Measurements from ENCODE around the gene OTOF. TPM values are rescaled to one million over a fixed set of nuclear protein-coding genes. Genes with fewer than 3 reads are reported as not detected.

The OTOF gene
- total and polyA plus RNA-seq, 4 donors, result 1.6 to 6.6 (median 5.5) TPM

DNA sequence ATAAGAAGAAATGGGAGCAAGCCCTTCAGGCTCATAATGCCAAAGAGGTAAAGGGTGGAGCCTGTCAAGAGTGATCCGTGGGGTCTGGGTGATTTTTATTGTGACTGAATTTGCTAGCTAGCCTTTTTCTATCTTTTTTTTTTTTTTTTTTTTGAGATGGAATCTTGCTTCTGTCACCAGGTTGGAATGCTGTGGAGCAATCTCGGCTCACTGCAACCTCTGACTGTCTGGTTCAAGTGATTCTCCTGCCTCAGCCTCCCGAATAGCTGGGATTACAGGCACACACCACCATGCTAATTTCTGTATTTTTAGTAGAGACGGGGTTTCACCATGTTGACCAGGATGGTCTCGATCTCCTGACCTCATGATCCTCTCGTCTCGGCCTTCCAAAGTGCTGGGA lies 47.1 kb downstream of the OTOF start:
- no peaks in the 10 kb centered on the region for H3K36me3 ChIP-seq (ENCODE audit: control insufficient read depth, insufficient read depth, low read length)
- H3K4me1 ChIP-seq (ENCODE audit: control insufficient read depth, insufficient read depth, low read length), result peaks cover 5% of the 10 kb centered on the region
- 97% methylated on average over 6 of the region's 7 CpGs for WGBS (ENCODE audit: insufficient coverage)
- H3K27ac ChIP-seq (ENCODE audit: low read depth, low read length), result no peak overlapping the region
- H3K9me3 ChIP-seq (ENCODE audit: control insufficient read depth, insufficient read depth, low read length), result no peaks in the 10 kb centered on the region
- DNase-seq (ENCODE audit: low read depth in 4 of 6, low spot score in 6 of 6), result no peak
- H3K4me3 ChIP-seq (ENCODE audit: low read depth, low read length), result no peak overlapping the region
- H3K27me3 ChIP-seq (ENCODE audit: control insufficient read depth, insufficient read depth, low read length), result no peaks in the 10 kb centered on the region

GRCh38 chr2:26429779-26430578 lies 47.9 kb downstream of the OTOF start:
- DNase-seq (ENCODE audit: low read depth in 4 of 6, low spot score in 6 of 6), result peak; percentile 9 to 82 (median 60)
- Histone ChIP-seq H3K9me3 (ENCODE audit: control insufficient read depth, insufficient read depth, low read length) (no peaks in the 10 kb centered on the region), H3K36me3 (ENCODE audit: control insufficient read depth, insufficient read depth, low read length) (no peaks in the 10 kb centered on the region), H3K4me3 (ENCODE audit: low read depth, low read length) (no peak overlapping the region), H3K27ac (ENCODE audit: low read depth, low read length) (no peak overlapping the region), H3K27me3 (ENCODE audit: control insufficient read depth, insufficient read depth, low read length) (no peaks in the 10 kb centered on the region), H3K4me1 (ENCODE audit: control insufficient read depth, insufficient read depth, low read length) (peaks cover 5% of the 10 kb centered on the region)
- WGBS (ENCODE audit: insufficient coverage), result 33% methylated on average over 5 of the region's 8 CpGs

DNA sequence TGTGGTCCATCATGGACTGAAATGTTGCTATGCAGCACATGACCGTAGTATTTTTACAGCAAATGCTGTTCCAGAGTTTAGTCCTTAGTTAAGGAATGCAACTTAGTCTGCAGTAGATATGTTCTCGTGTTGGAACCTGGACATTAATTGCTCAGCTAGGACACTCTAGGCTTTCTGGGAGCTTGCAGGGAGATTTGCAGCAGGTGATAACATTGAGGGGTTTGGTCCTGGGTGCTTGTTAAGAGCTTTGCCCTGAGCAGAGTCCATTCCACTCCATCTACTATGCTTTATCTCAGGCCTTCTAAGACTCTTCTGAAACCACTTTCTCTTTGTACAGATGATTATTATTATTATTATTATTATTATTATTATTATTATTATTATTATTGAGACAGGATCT lies 49.1 kb downstream of the OTOF start:
- H3K9me3 ChIP-seq (ENCODE audit: control insufficient read depth, insufficient read depth, low read length), result no peaks in the 10 kb centered on the region
- 100% methylated on average over 1 of the region's 2 CpGs for WGBS (ENCODE audit: insufficient coverage)
- DNase-seq (ENCODE audit: low read depth in 4 of 6, low spot score in 6 of 6), result no peak

GRCh38 chr2:26424221-26424620 lies 53.7 kb downstream of the OTOF start:
- no peak overlapping the region for H3K4me3 ChIP-seq (ENCODE audit: low read depth, low read length)
- DNase-seq (ENCODE audit: low read depth in 4 of 6, low spot score in 6 of 6), result no peak
- H3K4me1 ChIP-seq (ENCODE audit: control insufficient read depth, insufficient read depth, low read length), result peaks cover under 1% of the 10 kb centered on the region
- 88% methylated on average over 1 of the region's 3 CpGs for WGBS (ENCODE audit: insufficient coverage)
- peaks cover 3% of the 10 kb centered on the region for H3K27me3 ChIP-seq (ENCODE audit: control insufficient read depth, insufficient read depth, low read length)
- H3K27ac ChIP-seq (ENCODE audit: low read depth, low read length), result no peak overlapping the region
- H3K36me3 ChIP-seq (ENCODE audit: control insufficient read depth, insufficient read depth, low read length), result no peaks in the 10 kb centered on the region
- no peaks in the 10 kb centered on the region for H3K9me3 ChIP-seq (ENCODE audit: control insufficient read depth, insufficient read depth, low read length)

More for the DNA sequence above, 49.1 kb downstream of the OTOF start:
- no peak overlapping the region for H3K27ac ChIP-seq (ENCODE audit: low read depth, low read length)
- no peaks in the 10 kb centered on the region for H3K36me3 ChIP-seq (ENCODE audit: control insufficient read depth, insufficient read depth, low read length)
- H3K4me3 ChIP-seq (ENCODE audit: low read depth, low read length), result no peak overlapping the region
- no peaks in the 10 kb centered on the region for H3K27me3 ChIP-seq (ENCODE audit: control insufficient read depth, insufficient read depth, low read length)
- H3K4me1 ChIP-seq (ENCODE audit: control insufficient read depth, insufficient read depth, low read length), result peaks cover 5% of the 10 kb centered on the region

DNA sequence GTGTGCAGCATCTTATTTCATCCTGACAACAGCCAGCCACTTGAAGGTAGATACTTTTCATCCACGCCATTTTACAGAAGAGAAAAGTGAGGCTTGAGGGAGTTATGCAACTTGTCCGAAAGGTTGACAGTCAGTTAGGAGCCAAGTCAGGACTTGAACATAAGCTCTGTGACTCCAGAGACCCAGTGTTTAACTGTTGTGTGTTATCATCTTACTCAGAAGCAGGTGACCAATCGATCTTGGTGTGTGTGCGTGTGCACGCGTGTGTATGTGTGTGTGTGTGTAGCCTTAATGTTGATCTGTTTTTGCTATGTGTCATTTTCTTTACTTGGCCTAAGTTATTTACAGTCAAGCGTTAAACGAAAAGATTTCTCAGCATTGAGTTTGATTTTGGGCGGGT lies 54.2 kb downstream of the OTOF start:
- no peaks in the 10 kb centered on the region for H3K4me1 ChIP-seq (ENCODE audit: control insufficient read depth, insufficient read depth, low read length)
- no peaks in the 10 kb centered on the region for H3K9me3 ChIP-seq (ENCODE audit: control insufficient read depth, insufficient read depth, low read length)
- H3K27ac ChIP-seq (ENCODE audit: low read depth, low read length), result no peak overlapping the region
- 94% methylated on average over 7 of the region's 9 CpGs for WGBS (ENCODE audit: insufficient coverage)
- H3K4me3 ChIP-seq (ENCODE audit: low read depth, low read length), result no peak overlapping the region
- DNase-seq (ENCODE audit: low read depth in 4 of 6, low spot score in 6 of 6), result no peak
- peaks cover 3% of the 10 kb centered on the region for H3K27me3 ChIP-seq (ENCODE audit: control insufficient read depth, insufficient read depth, low read length)
- H3K36me3 ChIP-seq (ENCODE audit: control insufficient read depth, insufficient read depth, low read length), result no peaks in the 10 kb centered on the region

GRCh38 chr2:26422947-26423629 lies 54.8 kb downstream of the OTOF start:
- Histone ChIP-seq H3K36me3 (ENCODE audit: control insufficient read depth, insufficient read depth, low read length) (no peaks in the 10 kb centered on the region), H3K4me3 (ENCODE audit: low read depth, low read length) (no peak overlapping the region), H3K27ac (ENCODE audit: low read depth, low read length) (no peak overlapping the region), H3K4me1 (ENCODE audit: control insufficient read depth, insufficient read depth, low read length) (no peaks in the 10 kb centered on the region), H3K9me3 (ENCODE audit: control insufficient read depth, insufficient read depth, low read length) (no peaks in the 10 kb centered on the region), H3K27me3 (ENCODE audit: control insufficient read depth, insufficient read depth, low read length) (peaks cover 3% of the 10 kb centered on the region)
- DNase-seq (ENCODE audit: low read depth in 4 of 6, low spot score in 6 of 6), result no peak
- 46% methylated on average over 3 of the region's 9 CpGs for WGBS (ENCODE audit: insufficient coverage)

GRCh38 chr2:26421961-26422360 lies 56.0 kb downstream of the OTOF start:
- H3K4me1 ChIP-seq (ENCODE audit: control insufficient read depth, insufficient read depth, low read length), result no peaks in the 10 kb centered on the region
- no peak overlapping the region for H3K27ac ChIP-seq (ENCODE audit: low read depth, low read length)
- no peaks in the 10 kb centered on the region for H3K36me3 ChIP-seq (ENCODE audit: control insufficient read depth, insufficient read depth, low read length)
- 98% methylated on average over 5 of the region's 5 CpGs for WGBS (ENCODE audit: insufficient coverage)
- no peak overlapping the region for H3K4me3 ChIP-seq (ENCODE audit: low read depth, low read length)
- DNase-seq (ENCODE audit: low read depth in 4 of 6, low spot score in 6 of 6), result no peak
- H3K27me3 ChIP-seq (ENCODE audit: control insufficient read depth, insufficient read depth, low read length), result peaks cover 3% of the 10 kb centered on the region
- H3K9me3 ChIP-seq (ENCODE audit: control insufficient read depth, insufficient read depth, low read length), result no peaks in the 10 kb centered on the region

DNA sequence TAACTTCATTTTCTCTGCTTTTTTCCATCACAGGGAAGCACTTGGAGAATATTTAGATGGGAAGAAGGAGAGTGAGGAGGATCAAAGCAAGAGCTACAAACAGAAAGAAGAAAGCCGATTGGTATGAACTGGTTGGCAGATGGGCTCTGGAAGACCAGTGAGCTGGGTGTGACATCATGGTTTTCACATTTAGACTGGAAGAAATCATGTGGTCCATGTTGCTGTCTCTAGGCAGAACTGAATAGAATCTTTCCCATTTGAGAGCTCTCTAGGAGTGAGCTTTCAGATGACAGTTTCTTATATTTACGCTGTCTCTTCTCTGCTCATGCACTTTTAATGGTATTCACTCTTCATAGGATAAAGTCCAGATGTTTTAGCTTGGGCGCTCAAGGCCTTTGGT lies 63.6 kb downstream of the OTOF start:
- Histone ChIP-seq H3K27ac (ENCODE audit: low read depth, low read length) (no peak overlapping the region), H3K9me3 (ENCODE audit: control insufficient read depth, insufficient read depth, low read length) (no peaks in the 10 kb centered on the region), H3K4me3 (ENCODE audit: low read depth, low read length) (no peak overlapping the region), H3K27me3 (ENCODE audit: control insufficient read depth, insufficient read depth, low read length) (no peaks in the 10 kb centered on the region), H3K36me3 (ENCODE audit: control insufficient read depth, insufficient read depth, low read length) (no peaks in the 10 kb centered on the region), H3K4me1 (ENCODE audit: control insufficient read depth, insufficient read depth, low read length) (no peaks in the 10 kb centered on the region)
- WGBS (ENCODE audit: insufficient coverage), result 96% methylated on average over 2 of the region's 3 CpGs
- no peak for DNase-seq (ENCODE audit: low read depth in 4 of 6, low spot score in 6 of 6)

- WGBS (ENCODE audit: insufficient coverage), result 90% methylated on average over 6 of the region's 10 CpGs
- H3K36me3 ChIP-seq (ENCODE audit: control insufficient read depth, insufficient read depth, low read length), result no peaks in the 10 kb centered on the region
- no peak overlapping the region for H3K4me3 ChIP-seq (ENCODE audit: low read depth, low read length)
- H3K9me3 ChIP-seq (ENCODE audit: control insufficient read depth, insufficient read depth, low read length), result no peaks in the 10 kb centered on the region
- no peaks in the 10 kb centered on the region for H3K4me1 ChIP-seq (ENCODE audit: control insufficient read depth, insufficient read depth, low read length)
- DNase-seq (ENCODE audit: low read depth in 4 of 6, low spot score in 6 of 6), result no peak
- no peak overlapping the region for H3K27ac ChIP-seq (ENCODE audit: low read depth, low read length)
- H3K27me3 ChIP-seq (ENCODE audit: control insufficient read depth, insufficient read depth, low read length), result no peaks in the 10 kb centered on the region
Observed at GRCh38 chr2:26412091-26412673, 65.7 kb downstream of the OTOF start.
